HG03045 (cell line): Measurements from ENCODE around the gene ZNF544.
"Not testable (repeated sequence)": the region's sequence is repeated elsewhere in the genome, so short reads cannot be mapped to it uniquely, and the experiment has no call there.

Experiments used
- ATAC-seq: cut with Tn5 transposase; IDR thresholded peaks from one replicate; pipeline ENCODE4 v1.9.1; 2021; ENCODE audit warnings: mild to moderate bottlenecking, moderate library complexity; ENCODE audit not compliant: unreplicated experiment

ZNF544 gene

GRCh38 chr19:58252102-58252685, 23.5 kb downstream of the ZNF544 start:
- ATAC-seq, result no peak

- ATAC-seq, result not testable (repeated sequence)
Measured at GRCh38 chr19:58258259-58258658, 29.5 kb downstream of the ZNF544 start.

- ATAC-seq, result no peak
Measured at GRCh38 chr19:58261600-58261967, 32.9 kb downstream of the ZNF544 start.

GRCh38 chr19:58261968-58262921, 33.5 kb downstream of the ZNF544 start:
- ATAC-seq, result no peak

GRCh38 chr19:58262922-58263296, 34.2 kb downstream of the ZNF544 start:
- ATAC-seq, result no peak

- no peak for ATAC-seq
Measured at GRCh38 chr19:58265100-58265499, 36.4 kb downstream of the ZNF544 start.

- ATAC-seq, result no peak
Measured at GRCh38 chr19:58268344-58268743, 39.6 kb downstream of the ZNF544 start.

- ATAC-seq, result no peak
Measured at GRCh38 chr19:58274771-58275201, 46.1 kb downstream of the ZNF544 start.

- no peak for ATAC-seq
Measured at GRCh38 chr19:58275564-58275963, 46.9 kb downstream of the ZNF544 start.

- ATAC-seq, result no peak
Measured at GRCh38 chr19:58277197-58277596, 48.5 kb downstream of the ZNF544 start.

- ATAC-seq, result no peak
Measured at GRCh38 chr19:58277748-58278540, 49.2 kb downstream of the ZNF544 start.

- ATAC-seq, result peak; percentile 96
Measured at GRCh38 chr19:58278541-58279041, 49.9 kb downstream of the ZNF544 start, which contains the start of gene ZNF8. ZNF8 (plus strand) TSS chr19:58278955; CDS start chr19:58279082, 127 bp downstream.

GRCh38 chr19:58279042-58279924, 50.6 kb downstream of the ZNF544 start:
- peak; percentile 34 for ATAC-seq

GRCh38 chr19:58279925-58280316, 51.2 kb downstream of the ZNF544 start:
- ATAC-seq, result no peak

GRCh38 chr19:58284199-58284598, 55.5 kb downstream of the ZNF544 start:
- no peak for ATAC-seq

GRCh38 chr19:58291943-58292342, 63.2 kb downstream of the ZNF544 start:
- no peak for ATAC-seq

GRCh38 chr19:58294743-58295374, 66.1 kb downstream of the ZNF544 start:
- ATAC-seq, result no peak

GRCh38 chr19:58296104-58296503, 67.4 kb downstream of the ZNF544 start:
- ATAC-seq, result no peak

- ATAC-seq, result no peak
Measured at GRCh38 chr19:58300620-58301019, 71.9 kb downstream of the ZNF544 start.

- no peak for ATAC-seq
Measured at GRCh38 chr19:58304255-58304654, 75.5 kb downstream of the ZNF544 start.
